Skeletal muscle tissue (tissue), 4 donors: ENCODE measurements around the gene ZCCHC13. TPM values are rescaled to one million over a fixed set of nuclear protein-coding genes. Genes with fewer than 3 reads are reported as not detected.
"Not testable (repeated sequence)": the region's sequence is repeated elsewhere in the genome, so short reads cannot be mapped to it uniquely, and the experiment has no call there.

Experiments
- H3K27ac ChIP-seq: one replicate; pipeline ENCODE4 v1.7.0; 2013; ENCODE audit warnings: mild to moderate bottlenecking, low read depth, low read length, inconsistent platforms
- H3K27me3 ChIP-seq, 3 donors: one replicate each; pipeline ENCODE4 v1.7.0; 2013; ENCODE audit warnings: low read length in 3 of 3; ENCODE audit not compliant: control insufficient read depth in 3 of 3, insufficient read depth in 3 of 3
- H3K36me3 ChIP-seq, 3 donors: one replicate each; pipeline ENCODE4 v1.7.0; 2013; ENCODE audit warnings: low read length in 3 of 3; ENCODE audit not compliant: control insufficient read depth in 3 of 3, insufficient read depth in 3 of 3
- H3K4me1 ChIP-seq, 3 donors: one replicate each; pipeline ENCODE4 v1.7.0; 2013; ENCODE audit warnings: low read length in 3 of 3, mild to moderate bottlenecking in 3 of 3; ENCODE audit not compliant: control insufficient read depth in 3 of 3, insufficient read depth in 3 of 3
- H3K4me3 ChIP-seq, 3 donors: one replicate each; pipeline ENCODE4 v1.7.0; 2013; ENCODE audit warnings: low read length in 3 of 3
- H3K9ac ChIP-seq, 3 donors: one replicate each; pipeline ENCODE4 v1.7.0; 2013; ENCODE audit warnings: low read length in 3 of 3, mild to moderate bottlenecking in 3 of 3, moderate library complexity in 2 of 3, low read depth in 1 of 3
- H3K9me3 ChIP-seq, 3 donors: one replicate each; pipeline ENCODE4 v1.7.0; 2013; ENCODE audit warnings: low read length in 3 of 3; ENCODE audit not compliant: control insufficient read depth in 3 of 3
- total RNA-seq: library from RNA; depleted of rRNA; stranded (reverse); fragments of >200 nt; gene quantifications from one replicate; pipeline ENCODE4 v1.2.3, GENCODE V29; 2014
- donor health status: Osteomylitis.

The ZCCHC13 gene
- not detected for total RNA-seq

- no peaks in the 10 kb centered on the region for H3K4me1 ChIP-seq
- H3K9ac ChIP-seq = no peak within 1 kb of the TSS
- no peaks in the 10 kb centered on the region for H3K36me3 ChIP-seq
- no peak within 1 kb of the TSS for H3K4me3 ChIP-seq
- no peaks in the 10 kb centered on the region for H3K9me3 ChIP-seq
- H3K27me3 ChIP-seq = no peaks in the 10 kb centered on the region
- no peak within 1 kb of the TSS for H3K27ac ChIP-seq
These were observed at the start of gene ZCCHC13 for GRCh38 chrX:74304016-74304415. ZCCHC13 (plus strand) TSS chrX:74304180; CDS start chrX:74304267, 87 bp downstream.

- not testable (repeated sequence) for H3K27me3 ChIP-seq, H3K9ac ChIP-seq, H3K9me3 ChIP-seq, H3K36me3 ChIP-seq, H3K4me1 ChIP-seq, H3K27ac ChIP-seq, H3K4me3 ChIP-seq
These were observed 45.9 kb upstream of the ZCCHC13 start for GRCh38 chrX:74258111-74258510.

- no peak overlapping the region for H3K9ac ChIP-seq
- H3K4me3 ChIP-seq = no peak overlapping the region
- H3K27me3 ChIP-seq = no peaks in the 10 kb centered on the region
- H3K36me3 ChIP-seq = peaks cover 0 to 6% (median 2%) of the 10 kb centered on the region in 3 donors
- no peaks in the 10 kb centered on the region for H3K4me1 ChIP-seq
- H3K9me3 ChIP-seq = no peaks in the 10 kb centered on the region
- no peak overlapping the region for H3K27ac ChIP-seq
These were observed 44.0 kb upstream of the ZCCHC13 start for GRCh38 chrX:74259885-74260491.

GRCh38 chrX:74262452-74263209 is 41.3 kb upstream of the ZCCHC13 start:
- Histone ChIP-seq H3K9me3 (no peaks in the 10 kb centered on the region), H3K27me3 (no peaks in the 10 kb centered on the region), H3K4me1 (no peaks in the 10 kb centered on the region), H3K9ac (no peak overlapping the region), H3K4me3 (no peak overlapping the region), H3K27ac (no peak overlapping the region), H3K36me3 (peaks cover 0 to 6% (median 0%) of the 10 kb centered on the region in 3 donors)

- H3K27me3 ChIP-seq = no peaks in the 10 kb centered on the region
- peak overlapping the region; percentile 18 for H3K27ac ChIP-seq
- no peak overlapping the region for H3K9ac ChIP-seq
- no peak overlapping the region for H3K4me3 ChIP-seq
- peaks cover 2 to 10% (median 9%) of the 10 kb centered on the region in 3 donors for H3K36me3 ChIP-seq
- H3K9me3 ChIP-seq = no peaks in the 10 kb centered on the region
- peaks cover 0 to 3% (median 0%) of the 10 kb centered on the region in 3 donors for H3K4me1 ChIP-seq
These were observed 33.6 kb upstream of the ZCCHC13 start for GRCh38 chrX:74270393-74270792.

GRCh38 chrX:74272230-74272629 is 31.8 kb upstream of the ZCCHC13 start:
- H3K9me3 ChIP-seq = no peaks in the 10 kb centered on the region
- peaks cover 0 to 3% (median 0%) of the 10 kb centered on the region in 3 donors for H3K4me1 ChIP-seq
- peaks cover 6 to 19% (median 19%) of the 10 kb centered on the region in 3 donors for H3K36me3 ChIP-seq
- H3K4me3 ChIP-seq = no peak overlapping the region
- no peak overlapping the region for H3K9ac ChIP-seq
- H3K27ac ChIP-seq = no peak overlapping the region
- H3K27me3 ChIP-seq = no peaks in the 10 kb centered on the region

GRCh38 chrX:74274516-74274915 is 29.5 kb upstream of the ZCCHC13 start:
- H3K36me3 ChIP-seq = peaks cover 13 to 24% (median 22%) of the 10 kb centered on the region in 3 donors
- peaks cover 0 to 3% (median 0%) of the 10 kb centered on the region in 3 donors for H3K4me1 ChIP-seq

GRCh38 chrX:74277320-74277719 is 26.7 kb upstream of the ZCCHC13 start:
- Histone ChIP-seq H3K36me3 (peaks cover 23 to 40% (median 37%) of the 10 kb centered on the region in 3 donors), H3K9ac (no peak overlapping the region), H3K9me3 (no peaks in the 10 kb centered on the region), H3K4me3 (no peak overlapping the region), H3K27me3 (no peaks in the 10 kb centered on the region), H3K27ac (no peak overlapping the region), H3K4me1 (peaks cover 0 to 1% (median 0%) of the 10 kb centered on the region in 3 donors)

More at GRCh38 chrX:74274516-74274915, 29.5 kb upstream of the ZCCHC13 start:
- no peaks in the 10 kb centered on the region for H3K27me3 ChIP-seq
- no peak overlapping the region for H3K9ac ChIP-seq
- H3K27ac ChIP-seq = no peak overlapping the region
- no peak overlapping the region for H3K4me3 ChIP-seq
- H3K9me3 ChIP-seq = no peaks in the 10 kb centered on the region

- Histone ChIP-seq H3K27me3 (no peaks in the 10 kb centered on the region), H3K9me3 (no peaks in the 10 kb centered on the region), H3K4me1 (peaks cover under 1 to 2% (median 2%) of the 10 kb centered on the region in 3 donors), H3K4me3 (no peak overlapping the region), H3K9ac (no peak overlapping the region), H3K36me3 (peaks cover 23 to 40% (median 37%) of the 10 kb centered on the region in 3 donors), H3K27ac (no peak overlapping the region)
These were observed 26.1 kb upstream of the ZCCHC13 start for GRCh38 chrX:74277846-74278245.

- no peak overlapping the region for H3K4me3 ChIP-seq
- no peaks in the 10 kb centered on the region for H3K9me3 ChIP-seq
- H3K36me3 ChIP-seq = peaks cover 21 to 29% (median 27%) of the 10 kb centered on the region in 3 donors
- H3K27me3 ChIP-seq = peaks cover 0 to 3% (median 0%) of the 10 kb centered on the region in 3 donors
- H3K4me1 ChIP-seq = peaks cover 7 to 14% (median 14%) of the 10 kb centered on the region in 3 donors
- H3K9ac ChIP-seq = no peak overlapping the region
- no peak overlapping the region for H3K27ac ChIP-seq
These were observed 23.2 kb upstream of the ZCCHC13 start for GRCh38 chrX:74280759-74281158.
